OCI-LY1 (cell line): ENCODE results near the gene ETF1.

Source experiments
- H2AFZ ChIP-seq: fragments of 200-600 bp; sonication (generic), shearing (Covaris generic); 2 replicates; pipeline ENCODE4 v1.6.0; 2014; ENCODE audit warnings: antibody characterized with exemption, mild to moderate bottlenecking, low read length
- H3F3A ChIP-seq: fragments of 200-600 bp; sonication (generic), shearing (Covaris generic); 2 replicates; pipeline ENCODE4 v1.6.0; 2014; ENCODE audit warnings: mild to moderate bottlenecking, antibody characterized with exemption, low read length, moderate library complexity; ENCODE audit not compliant: insufficient read depth
- H3K27ac ChIP-seq: fragments of 200-600 bp; sonication (generic); 2 replicates; pipeline ENCODE4 v1.5.1; 2014; ENCODE audit warnings: low read length, mixed run types, mild to moderate bottlenecking, low read depth; ENCODE audit not compliant: poor library complexity, severe bottlenecking
- H3K27me3 ChIP-seq: fragments of 200-600 bp; sonication (generic); 2 replicates; pipeline ENCODE4 v1.6.0; 2014; ENCODE audit warnings: antibody characterized with exemption, mild to moderate bottlenecking, low read length, moderate library complexity; ENCODE audit not compliant: insufficient read depth
- H3K36me3 ChIP-seq: fragments of 200-600 bp; sonication (generic); 2 replicates; pipeline ENCODE4 v1.6.1; 2014; ENCODE audit warnings: mild to moderate bottlenecking, antibody characterized with exemption, low read length, moderate library complexity, mixed read lengths; ENCODE audit not compliant: insufficient read depth
- H3K4me1 ChIP-seq: fragments of 200-600 bp; sonication (generic); 2 replicates; pipeline ENCODE4 v1.5.1; 2014; ENCODE audit warnings: mild to moderate bottlenecking, low read length, moderate library complexity; ENCODE audit not compliant: insufficient read depth, severe bottlenecking
- H3K4me2 ChIP-seq: fragments of 200-600 bp; sonication (generic), shearing (Covaris generic); 2 replicates; pipeline ENCODE4 v1.6.1; 2014; ENCODE audit warnings: low read length
- H3K4me3 ChIP-seq: fragments of 200-600 bp; sonication (generic); 2 replicates; pipeline ENCODE4 v1.5.1; 2014; ENCODE audit warnings: low read length, low read depth, mild to moderate bottlenecking, mixed read lengths; ENCODE audit not compliant: poor library complexity, severe bottlenecking
- H3K79me2 ChIP-seq: fragments of 200-600 bp; shearing (Covaris generic); 2 replicates; pipeline ENCODE4 v1.6.1; 2016; ENCODE audit warnings: mixed run types, low read length, mixed read lengths; ENCODE audit not compliant: insufficient read depth
- H3K9ac ChIP-seq: fragments of 200-600 bp; sonication (generic), shearing (Covaris generic); 2 replicates; pipeline ENCODE4 v1.6.1; 2014; ENCODE audit warnings: mild to moderate bottlenecking, low read length, mixed read lengths
- H3K9me2 ChIP-seq: fragments of 200-600 bp; sonication (generic), shearing (Covaris generic); 2 replicates; pipeline ENCODE4 v1.6.1; 2014; ENCODE audit warnings: low read depth, mild to moderate bottlenecking, low read length, mixed read lengths
- H3K9me3 ChIP-seq: fragments of 200-600 bp; shearing (Covaris generic); 2 replicates; pipeline ENCODE4 v1.6.1; 2014; ENCODE audit warnings: low read length, mixed read lengths
- H4K20me1 ChIP-seq: fragments of 200-600 bp; sonication (generic), shearing (Covaris generic); 2 replicates; pipeline ENCODE4 v1.6.0; 2016; ENCODE audit warnings: mild to moderate bottlenecking, low read length; ENCODE audit not compliant: insufficient read depth
- EZH2 ChIP-seq: fragments of 200-600 bp; sonication (generic), shearing (Covaris generic); IDR thresholded peaks from 2 replicates; pipeline ENCODE4 v1.8.0; 2017; ENCODE audit warnings: borderline replicate concordance, mixed run types, mild to moderate bottlenecking, antibody characterized with exemption, low read length, moderate library complexity, mixed read lengths
- TF ChIP-seq, protein P1 (sequence below): fragments of 200-600 bp; sonication (generic), shearing (Covaris generic); IDR thresholded peaks from 2 replicates; pipeline ENCODE4 v1.5.1; 2017; ENCODE audit warnings: mild to moderate bottlenecking, antibody characterized with exemption, low read length, moderate library complexity, mixed read lengths

ETF1 gene

DNA sequence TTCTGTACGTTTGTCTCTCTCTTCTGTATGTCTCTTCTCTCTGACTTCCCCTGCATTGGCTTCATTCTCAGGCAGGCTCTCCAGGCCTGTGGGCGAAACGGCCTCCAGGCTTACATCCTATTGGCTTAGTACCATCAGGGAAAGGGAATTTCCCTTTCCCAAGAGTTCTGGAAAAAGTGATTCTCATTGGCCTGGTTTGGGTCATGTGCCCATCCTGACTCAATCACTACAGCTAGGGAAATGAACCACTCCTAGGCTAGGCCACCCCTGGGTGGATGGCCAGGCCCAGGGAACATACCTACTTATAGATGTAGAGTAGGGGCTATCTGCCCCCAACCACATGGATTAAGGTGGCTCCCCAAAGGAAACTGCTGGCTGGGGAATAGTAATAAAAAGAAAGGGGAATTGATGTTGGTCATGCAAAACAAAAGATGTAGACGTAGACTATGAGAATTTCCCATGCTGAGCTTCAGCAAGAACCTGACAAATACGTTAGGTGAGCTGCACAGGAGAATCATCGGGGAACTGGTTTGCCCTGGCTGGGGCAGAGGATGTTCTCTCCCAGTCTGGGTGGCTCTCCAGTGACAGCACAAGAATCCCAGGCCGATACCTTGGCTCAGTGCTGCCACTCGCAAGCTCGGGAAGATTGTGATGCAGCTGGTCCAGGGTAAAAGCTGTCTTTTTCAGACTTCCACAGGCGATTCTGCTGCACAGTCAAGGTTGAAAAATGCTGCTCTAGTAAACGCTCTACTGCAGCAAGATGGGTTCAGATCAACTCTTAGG is 81.5 kb downstream of the ETF1 start:
- H3K4me1 ChIP-seq = peaks cover 45% of the 10 kb centered on the region
- H2AFZ ChIP-seq = no peak overlapping the region
- H3K9ac ChIP-seq = no peak overlapping the region
- no peaks in the 10 kb centered on the region for H3F3A ChIP-seq
- no peaks in the 10 kb centered on the region for H3K27me3 ChIP-seq
- no peaks in the 10 kb centered on the region for H3K36me3 ChIP-seq
- H3K9me2 ChIP-seq = no peaks in the 10 kb centered on the region
- no peak overlapping the region for H3K27ac ChIP-seq
- H3K4me2 ChIP-seq = no peak overlapping the region
- H3K79me2 ChIP-seq = no peaks in the 10 kb centered on the region
- no peaks in the 10 kb centered on the region for H3K9me3 ChIP-seq
- TF ChIP-seq, protein P1, sequence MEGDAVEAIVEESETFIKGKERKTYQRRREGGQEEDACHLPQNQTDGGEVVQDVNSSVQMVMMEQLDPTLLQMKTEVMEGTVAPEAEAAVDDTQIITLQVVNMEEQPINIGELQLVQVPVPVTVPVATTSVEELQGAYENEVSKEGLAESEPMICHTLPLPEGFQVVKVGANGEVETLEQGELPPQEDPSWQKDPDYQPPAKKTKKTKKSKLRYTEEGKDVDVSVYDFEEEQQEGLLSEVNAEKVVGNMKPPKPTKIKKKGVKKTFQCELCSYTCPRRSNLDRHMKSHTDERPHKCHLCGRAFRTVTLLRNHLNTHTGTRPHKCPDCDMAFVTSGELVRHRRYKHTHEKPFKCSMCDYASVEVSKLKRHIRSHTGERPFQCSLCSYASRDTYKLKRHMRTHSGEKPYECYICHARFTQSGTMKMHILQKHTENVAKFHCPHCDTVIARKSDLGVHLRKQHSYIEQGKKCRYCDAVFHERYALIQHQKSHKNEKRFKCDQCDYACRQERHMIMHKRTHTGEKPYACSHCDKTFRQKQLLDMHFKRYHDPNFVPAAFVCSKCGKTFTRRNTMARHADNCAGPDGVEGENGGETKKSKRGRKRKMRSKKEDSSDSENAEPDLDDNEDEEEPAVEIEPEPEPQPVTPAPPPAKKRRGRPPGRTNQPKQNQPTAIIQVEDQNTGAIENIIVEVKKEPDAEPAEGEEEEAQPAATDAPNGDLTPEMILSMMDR = no peak
- no peak for TF ChIP-seq EZH2
- no peaks in the 10 kb centered on the region for H4K20me1 ChIP-seq
- H3K4me3 ChIP-seq = no peak overlapping the region

DNA sequence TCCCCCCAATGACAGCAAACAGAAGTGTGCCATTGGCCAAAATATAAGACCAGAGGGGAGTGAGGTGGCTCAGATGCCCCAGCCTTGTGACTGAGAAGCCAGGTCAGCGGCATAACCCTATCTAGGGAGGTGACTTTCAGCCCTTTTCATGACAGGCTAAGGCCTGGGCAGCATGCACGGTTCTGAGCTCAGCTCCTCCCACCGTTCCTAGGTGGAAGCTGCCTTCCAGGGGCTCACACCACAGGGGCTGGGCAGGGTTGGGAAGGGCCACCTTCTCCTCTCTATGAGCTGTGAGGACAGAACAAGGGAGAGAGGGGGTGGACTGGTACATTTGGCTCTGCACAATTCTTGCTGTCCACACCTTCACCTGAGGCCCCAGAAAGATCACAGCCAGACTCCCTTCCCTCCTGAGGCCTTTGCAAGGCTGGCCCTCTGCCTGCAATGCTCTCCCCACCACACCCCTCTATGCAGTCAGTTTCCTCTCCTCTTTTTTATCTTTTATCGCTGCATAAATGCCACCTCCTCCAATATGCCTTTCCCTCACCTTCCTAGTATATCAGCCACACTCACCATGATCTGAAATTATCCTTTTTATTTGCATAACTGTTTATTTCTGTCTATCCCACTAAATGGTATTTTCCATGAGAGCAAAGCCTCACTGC is 82.9 kb downstream of the ETF1 start:
- H3K27me3 ChIP-seq = no peaks in the 10 kb centered on the region
- no peaks in the 10 kb centered on the region for H4K20me1 ChIP-seq
- 0 out of 2 replicates have a peak overlapping the region, but pooled peaks have one; percentile 23 for H3K4me2 ChIP-seq
- no peak overlapping the region for H2AFZ ChIP-seq
- H3K4me3 ChIP-seq = no peak overlapping the region
- H3K9me3 ChIP-seq = no peaks in the 10 kb centered on the region
- H3K4me1 ChIP-seq = peaks cover 37% of the 10 kb centered on the region
- no peaks in the 10 kb centered on the region for H3K36me3 ChIP-seq
- H3K79me2 ChIP-seq = no peaks in the 10 kb centered on the region
- H3F3A ChIP-seq = no peaks in the 10 kb centered on the region
- H3K9me2 ChIP-seq = no peaks in the 10 kb centered on the region
- peak overlapping the region; percentile 17; the same call in 1 of the 2 replicates for H3K9ac ChIP-seq
- TF ChIP-seq, protein P1 = no peak
- no peak for TF ChIP-seq EZH2
- peak overlapping the region; percentile 58 for H3K27ac ChIP-seq

DNA sequence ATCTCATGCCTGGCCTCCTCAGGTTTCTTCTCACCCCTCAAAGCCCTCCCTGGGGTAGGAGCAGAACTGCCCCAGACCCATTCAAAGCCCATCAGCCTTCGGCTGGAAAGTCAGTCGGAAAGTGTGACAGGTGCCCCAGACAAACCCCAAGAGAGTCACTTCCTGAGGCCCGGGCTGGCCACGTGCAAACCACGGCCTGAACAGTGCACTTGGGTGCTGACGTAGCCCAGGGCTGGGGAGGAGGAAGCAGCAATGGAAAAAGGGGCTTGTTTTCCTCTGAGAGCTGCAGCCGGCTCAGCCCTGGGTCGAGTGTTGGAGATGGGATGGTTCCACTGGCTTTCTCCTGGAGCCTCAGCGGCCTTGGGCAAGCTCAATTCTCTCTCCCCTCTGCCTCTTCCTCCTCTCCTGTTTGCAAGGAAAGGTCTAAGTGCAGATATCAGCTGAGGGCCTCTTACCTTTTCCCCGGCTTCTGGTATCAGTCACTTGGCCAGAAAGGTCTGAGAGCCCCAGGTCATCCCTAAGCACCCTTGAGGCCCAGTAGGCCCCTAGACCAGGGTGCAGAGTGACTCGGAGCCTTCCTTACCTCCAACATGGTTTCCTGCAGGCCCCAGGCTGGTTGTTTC is 83.6 kb downstream of the ETF1 start:
- no peaks in the 10 kb centered on the region for H3K27me3 ChIP-seq
- H3K9me2 ChIP-seq = no peaks in the 10 kb centered on the region
- H3K27ac ChIP-seq = peak overlapping the region; percentile 58
- H2AFZ ChIP-seq = no peak overlapping the region
- no peaks in the 10 kb centered on the region for H3K9me3 ChIP-seq
- H4K20me1 ChIP-seq = no peaks in the 10 kb centered on the region
- no peaks in the 10 kb centered on the region for H3K36me3 ChIP-seq
- H3K4me2 ChIP-seq = peak overlapping the region; percentile 23; the same call in 1 of the 2 replicates
- TF ChIP-seq, protein P1 = no peak
- TF ChIP-seq EZH2 = no peak
- H3F3A ChIP-seq = no peaks in the 10 kb centered on the region
- peaks cover 37% of the 10 kb centered on the region for H3K4me1 ChIP-seq
- no peak overlapping the region for H3K4me3 ChIP-seq
- peak overlapping the region; percentile 17; the same call in 1 of the 2 replicates for H3K9ac ChIP-seq
- no peaks in the 10 kb centered on the region for H3K79me2 ChIP-seq
